Measurements from ENCODE around the gene PKN2. TPM values are rescaled to one million over a fixed set of nuclear protein-coding genes. Genes with fewer than 3 reads are reported as not detected.

PKN2 gene
- total and polyA plus RNA-seq, 2 of the 4 experiments (the other 2 are of a cell fraction): 12.7 to 22.2 TPM

- Histone ChIP-seq H3K36me3 (ENCODE audit: control insufficient read depth, insufficient read depth, low read length) (no peaks in the 10 kb centered on the region), H3K27me3 (ENCODE audit: control insufficient read depth, insufficient read depth, low read length) (no peaks in the 10 kb centered on the region), H2BK5ac (ENCODE audit: low read depth, low read length, poor library complexity, severe bottlenecking) (peak overlapping the region; percentile 48), H3K4me1 (ENCODE audit: control insufficient read depth, insufficient read depth, low read length) (no peaks in the 10 kb centered on the region), H3K9me3 (ENCODE audit: control insufficient read depth, insufficient read depth, low read length) (no peaks in the 10 kb centered on the region), H2BK20ac (ENCODE audit: low read depth, low read length) (no peak overlapping the region), H2AFZ (replicated peaks; ENCODE audit: low read length, poor library complexity) (no peak overlapping the region), H4K20me1 (ENCODE audit: insufficient read depth, low read length) (no peaks in the 10 kb centered on the region), H2AK9ac (replicated peaks; ENCODE audit: low read depth, low read length, poor library complexity) (no peak overlapping the region), H2BK120ac (ENCODE audit: low read depth, low read length) (0 out of 2 replicates have a peak overlapping the region, but pooled peaks have one; percentile 0), H3K18ac (ENCODE audit: low read depth, low read length) (no peak overlapping the region), H2AK5ac (ENCODE audit: low read depth, low read length) (no peak overlapping the region), H3K23ac (ENCODE audit: low read depth, low read length) (peak overlapping the region; percentile 3; the same call in 1 of the 2 replicates), H3K9ac (ENCODE audit: low read depth, low read length) (peak overlapping the region; percentile 74), H3K79me1 (ENCODE audit: low read depth in 1 of 2, low read length in 2 of 2) (peaks cover 12 to 28% of the 10 kb centered on the region in 2 experiments; a peak in 3 of 4 replicates), H4K91ac (ENCODE audit: insufficient read depth, low read depth, low read length) (no peak overlapping the region; the same call in 1 of the 2 replicates), H3K56ac (ENCODE audit: extremely low read depth, insufficient read depth, low read length) (peak overlapping the region; percentile 81), H3K9me1 (ENCODE audit: insufficient read depth, low read length) (no peaks in the 10 kb centered on the region), H3K4me2 (ENCODE audit: low read depth, low read length) (peak overlapping the region; percentile 86), H3K4ac (ENCODE audit: low read depth, low read length) (peak overlapping the region; percentile 30), H4K5ac (ENCODE audit: low read depth, low read length) (no peak overlapping the region), H2BK15ac (ENCODE audit: low read depth, low read length) (no peak overlapping the region), H3K27ac (ENCODE audit: insufficient read depth, low read length) (peak overlapping the region; percentile 75), H4K8ac (ENCODE audit: low read depth in 2 of 2, low read length in 2 of 2) (peak overlapping the region in 1 of 2 experiments; percentile 25; a peak in 2 of 4 replicates), H3K4me3 (ENCODE audit: insufficient read depth, low read depth, low read length) (peak overlapping the region; percentile 75), H3K14ac (replicated peaks; ENCODE audit: low read depth, low read length) (peak overlapping the region; percentile 16)
- DNase-seq (no peak), ATAC-seq (ENCODE audit: low read depth) (no peak)
- TSS peak; percentile 18 for BruUV-seq (replicated peaks)
- WGBS, 2 experiments (ENCODE audit: extremely low coverage in 2 of 2, insufficient read length in 1 of 2): no CpG with 5 or more reads among the region's 7 CpGs
- intact Hi-C loops (cut with micrococcal nuclease): loop anchor here (2.0 kb wide), 2 partner anchors 46 to 192 kb away; no protein-coding TSS in a partner anchor
- no peak for TF ChIP-seq MAFK (IDR thresholded peaks at IDR 0.05; ENCODE audit: low read depth, low read length)
- 0 out of 2 replicates have a peak, but pooled peaks have one; percentile 38 for TF ChIP-seq MXI1 (IDR thresholded peaks at IDR 0.05; ENCODE audit: borderline replicate concordance, low read depth, low read length)
- dilution Hi-C loops (cut with HindIII; ENCODE audit: low sequenced_read_pairs, unreplicated experiment): no loop called here
- ChIA-PET CTCF (interaction anchor here (0.9 to 2.6 kb wide), 4 partner anchors 10 to 51 kb away, joined by 3 to 10 read pairs (median 4); no protein-coding TSS in a partner anchor), POLR2A (ENCODE audit: unreplicated experiment) (interaction anchor here (0.7 to 0.9 kb wide), 2 partner anchors 11 to 722 kb away, joined by 3 read pairs; no protein-coding TSS in a partner anchor)
- in situ Hi-C loops (cut with MboI; ENCODE audit: low sequenced_read_pairs): no loop called here
Observed at GRCh38 chr1:88685259-88685620, 1.2 kb downstream of the PKN2 start.
